Vagina (tissue), 2 donors: ENCODE data around the gene PFDN2.
"Not testable (repeated sequence)": the region's sequence is repeated elsewhere in the genome, so short reads cannot be mapped to it uniquely, and the experiment has no call there.

Experiments used
- POLR2A ChIP-seq, 2 donors: fragments of 450-650 bp; IDR thresholded peaks; one replicate each; pipeline ENCODE4 v1.6.1; 2017; ENCODE audit warnings: antibody characterized with exemption in 2 of 2, mild to moderate bottlenecking in 2 of 2, moderate library complexity in 2 of 2
- POLR2AphosphoS5 ChIP-seq, 2 donors: sonication (generic); formaldehyde crosslinking; IDR thresholded peaks; one replicate each; pipeline ENCODE4 v1.9.0; 2017; ENCODE audit warnings: antibody characterized with exemption in 2 of 2, mild to moderate bottlenecking in 2 of 2, low read depth in 1 of 2; ENCODE audit not compliant: insufficient read depth in 1 of 2
- TF ChIP-seq, protein P1 (sequence below), 3 experiments: fragments of 450-650 bp in 2 of 3; fragments of 200-600 bp in 1 of 3; sonication (generic) in 1 of 3; IDR thresholded peaks; one replicate each; pipeline ENCODE4 v1.5.1; 2017 to 2019; ENCODE audit warnings: antibody characterized with exemption in 3 of 3, mild to moderate bottlenecking in 2 of 3, moderate library complexity in 2 of 3

DNA sequence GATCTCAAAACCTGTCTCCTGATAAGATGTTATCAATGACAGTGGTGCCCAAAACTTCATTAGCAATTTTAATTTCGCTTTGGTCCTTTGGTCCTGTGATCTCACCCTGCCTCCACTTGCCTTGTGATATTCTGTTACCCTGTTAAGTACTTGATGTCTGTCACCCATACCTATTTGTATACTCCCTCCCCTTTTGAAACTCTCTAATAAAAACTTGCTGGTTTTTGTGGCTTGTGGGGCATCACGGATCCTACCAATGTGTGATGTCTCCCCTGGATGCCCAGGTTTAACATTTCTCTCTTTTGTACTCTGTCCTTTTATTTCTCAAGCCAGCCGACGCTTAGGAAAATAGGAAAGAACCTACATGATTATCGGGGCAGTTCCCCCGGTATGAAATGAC, 53.9 kb downstream of the PFDN2 start:
- TF ChIP-seq, protein P1, sequence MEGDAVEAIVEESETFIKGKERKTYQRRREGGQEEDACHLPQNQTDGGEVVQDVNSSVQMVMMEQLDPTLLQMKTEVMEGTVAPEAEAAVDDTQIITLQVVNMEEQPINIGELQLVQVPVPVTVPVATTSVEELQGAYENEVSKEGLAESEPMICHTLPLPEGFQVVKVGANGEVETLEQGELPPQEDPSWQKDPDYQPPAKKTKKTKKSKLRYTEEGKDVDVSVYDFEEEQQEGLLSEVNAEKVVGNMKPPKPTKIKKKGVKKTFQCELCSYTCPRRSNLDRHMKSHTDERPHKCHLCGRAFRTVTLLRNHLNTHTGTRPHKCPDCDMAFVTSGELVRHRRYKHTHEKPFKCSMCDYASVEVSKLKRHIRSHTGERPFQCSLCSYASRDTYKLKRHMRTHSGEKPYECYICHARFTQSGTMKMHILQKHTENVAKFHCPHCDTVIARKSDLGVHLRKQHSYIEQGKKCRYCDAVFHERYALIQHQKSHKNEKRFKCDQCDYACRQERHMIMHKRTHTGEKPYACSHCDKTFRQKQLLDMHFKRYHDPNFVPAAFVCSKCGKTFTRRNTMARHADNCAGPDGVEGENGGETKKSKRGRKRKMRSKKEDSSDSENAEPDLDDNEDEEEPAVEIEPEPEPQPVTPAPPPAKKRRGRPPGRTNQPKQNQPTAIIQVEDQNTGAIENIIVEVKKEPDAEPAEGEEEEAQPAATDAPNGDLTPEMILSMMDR (IDR thresholded peaks at IDR 0.05): not testable (repeated sequence)
- not testable (repeated sequence) for TF ChIP-seq POLR2A (IDR thresholded peaks at IDR 0.05); POLR2AphosphoS5 (IDR thresholded peaks at IDR 0.05; ENCODE audit: insufficient read depth in 1 of 2, low read depth in 1 of 2)
